ENCODE measurements around the gene STIP1. TPM values are rescaled to one million over a fixed set of nuclear protein-coding genes. Genes with fewer than 3 reads are reported as not detected.

Gene STIP1
- total RNA-seq, 1 experiment from 2014 or later = 336 TPM

- Histone ChIP-seq H3K9me3 (ENCODE audit: control insufficient read depth in 1 of 2, insufficient read depth in 1 of 2, low read depth in 1 of 2, low read length in 2 of 2) (no peaks in the 10 kb centered on the region), H3K4me3 (replicated peaks in 1 of 2; ENCODE audit: low read depth in 1 of 2, low read length in 2 of 2) (peak overlapping the region; percentile 73 to 76), H3K27ac (ENCODE audit: low read depth, low read length) (peak overlapping the region; percentile 85), H3K36me3 (ENCODE audit: control insufficient read depth in 1 of 2, insufficient read depth in 2 of 2, low read length in 2 of 2) (no peaks in the 10 kb centered on the region), H3K4me1 (ENCODE audit: control insufficient read depth in 1 of 2, insufficient read depth in 2 of 2, low read length in 2 of 2) (peaks cover 14 to 42% of the 10 kb centered on the region in 2 experiments; a peak in 3 of 4 replicates), H3K9me2 (ENCODE audit: insufficient read depth) (no peaks in the 10 kb centered on the region), H3K4me2 (ENCODE audit: low read length) (peak overlapping the region; percentile 98), H2AFZ (ENCODE audit: low read depth, low read length, poor library complexity, severe bottlenecking) (no peak overlapping the region), H3K79me2 (ENCODE audit: insufficient read depth, low read length) (peaks cover 42% of the 10 kb centered on the region), H3K27me3 (ENCODE audit: insufficient read depth, low read length) (no peaks in the 10 kb centered on the region), H4K20me1 (ENCODE audit: insufficient read depth) (no peaks in the 10 kb centered on the region), H3K9ac (ENCODE audit: low read length) (peak overlapping the region; percentile 93)
- ATAC-seq (peak; percentile 50), DNase-seq (ENCODE audit: low read depth, low spot score) (no peak)
- intact Hi-C loops (cut with micrococcal nuclease) = no loop called here
- TSS peak; percentile 51 for BruUV-seq (replicated peaks)
- ChIA-PET POLR2A (interaction anchor here (1.4 kb wide), 1 partner anchor 17 kb away, joined by 3 read pairs; no protein-coding TSS in a partner anchor), CTCF (interaction anchor here (2.5 kb wide), 1 partner anchor 12 kb away, joined by 9 read pairs; no protein-coding TSS in a partner anchor), RAD21 (ENCODE audit: low non-redundant PET in 1 of 2, low total read pairs in 2 of 2, uncharacterized antibody in 2 of 2, unreplicated experiment in 2 of 2) (no interaction called here)
- TF ChIP-seq CEBPB (IDR thresholded peaks at IDR 0.05; ENCODE audit: low read depth) (no peak), POLR2AphosphoS5 (IDR thresholded peaks at IDR 0.05; ENCODE audit: low read depth, low read length) (peak; percentile 44), POLR2A (IDR thresholded peaks at IDR 0.05; ENCODE audit: borderline replicate concordance, extremely low read depth, insufficient read depth, insufficient read length) (peak; percentile 49), TCF7L2 (IDR thresholded peaks at IDR 0.05; ENCODE audit: borderline replicate concordance, extremely low read depth, insufficient read depth, insufficient read length) (peak; percentile 21)
- TF ChIP-seq, protein P1, sequence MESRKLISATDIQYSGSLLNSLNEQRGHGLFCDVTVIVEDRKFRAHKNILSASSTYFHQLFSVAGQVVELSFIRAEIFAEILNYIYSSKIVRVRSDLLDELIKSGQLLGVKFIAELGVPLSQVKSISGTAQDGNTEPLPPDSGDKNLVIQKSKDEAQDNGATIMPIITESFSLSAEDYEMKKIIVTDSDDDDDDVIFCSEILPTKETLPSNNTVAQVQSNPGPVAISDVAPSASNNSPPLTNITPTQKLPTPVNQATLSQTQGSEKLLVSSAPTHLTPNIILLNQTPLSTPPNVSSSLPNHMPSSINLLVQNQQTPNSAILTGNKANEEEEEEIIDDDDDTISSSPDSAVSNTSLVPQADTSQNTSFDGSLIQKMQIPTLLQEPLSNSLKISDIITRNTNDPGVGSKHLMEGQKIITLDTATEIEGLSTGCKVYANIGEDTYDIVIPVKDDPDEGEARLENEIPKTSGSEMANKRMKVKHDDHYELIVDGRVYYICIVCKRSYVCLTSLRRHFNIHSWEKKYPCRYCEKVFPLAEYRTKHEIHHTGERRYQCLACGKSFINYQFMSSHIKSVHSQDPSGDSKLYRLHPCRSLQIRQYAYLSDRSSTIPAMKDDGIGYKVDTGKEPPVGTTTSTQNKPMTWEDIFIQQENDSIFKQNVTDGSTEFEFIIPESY (IDR thresholded peaks at IDR 0.05; ENCODE audit: extremely low read depth, insufficient replicate concordance, low read length) = no peak
- TF ChIP-seq, protein P2, sequence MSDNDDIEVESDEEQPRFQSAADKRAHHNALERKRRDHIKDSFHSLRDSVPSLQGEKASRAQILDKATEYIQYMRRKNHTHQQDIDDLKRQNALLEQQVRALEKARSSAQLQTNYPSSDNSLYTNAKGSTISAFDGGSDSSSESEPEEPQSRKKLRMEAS (IDR thresholded peaks at IDR 0.05) = peak; percentile 54; the same call in 1 of the 2 replicates
These were observed 21.3 kb upstream of the STIP1 start for GRCh38 chr11:64164392-64165312.

Data from HCT116 (cell line).